Smooth muscle cell (in vitro differentiated cells): Measurements from ENCODE around the gene GINS2. TPM values are rescaled to one million over a fixed set of nuclear protein-coding genes. Genes with fewer than 3 reads are reported as not detected.

ENCODE experiments used
- DNase-seq: peaks from one replicate; lab custom pipeline; 2025; ENCODE audit not compliant: unreplicated experiment; lab: John Stamatoyannopoulos, UW
- H2AFZ ChIP-seq: fragments of 200-600 bp; sonication (generic); 2 replicates; pipeline ENCODE4 v1.6.0; 2016; ENCODE audit warnings: antibody characterized with exemption, low read depth, mild to moderate bottlenecking
- H3F3A ChIP-seq: fragments of 200-600 bp; sonication (generic); 2 replicates; pipeline ENCODE4 v1.6.0; 2017; ENCODE audit warnings: antibody characterized with exemption, low read depth
- H3K27ac ChIP-seq: fragments of 200-600 bp; sonication (generic); 2 replicates; pipeline ENCODE4 v1.5.1; 2016; ENCODE audit warnings: low read depth, mild to moderate bottlenecking
- H3K27me3 ChIP-seq: fragments of 200-600 bp; sonication (generic); 2 replicates; pipeline ENCODE4 v1.6.1; 2016; ENCODE audit warnings: low read depth, mild to moderate bottlenecking
- H3K36me3 ChIP-seq: fragments of 200-600 bp; sonication (generic); 2 replicates; pipeline ENCODE4 v1.5.1; 2016; ENCODE audit warnings: low read depth
- H3K4me1 ChIP-seq: fragments of 200-600 bp; sonication (generic); 2 replicates; pipeline ENCODE4 v1.5.1; 2016; ENCODE audit warnings: low read depth
- H3K4me2 ChIP-seq: fragments of 200-600 bp; sonication (generic); 2 replicates; pipeline ENCODE4 v1.6.0; 2016; ENCODE audit warnings: mild to moderate bottlenecking
- H3K4me3 ChIP-seq: fragments of 200-600 bp; sonication (generic); 2 replicates; pipeline ENCODE4 v1.5.1; 2016; ENCODE audit warnings: mild to moderate bottlenecking
- H3K79me2 ChIP-seq: fragments of 200-600 bp; sonication (generic); 2 replicates; pipeline ENCODE4 v1.6.0; 2016; ENCODE audit warnings: low read depth, mild to moderate bottlenecking
- H3K9ac ChIP-seq: fragments of 200-600 bp; sonication (generic); 2 replicates; pipeline ENCODE4 v1.6.0; 2016; ENCODE audit warnings: low read depth
- H3K9me3 ChIP-seq: fragments of 200-600 bp; sonication (generic); replicated peaks from 2 replicates; pipeline ENCODE4 v1.5.1; 2016; ENCODE audit warnings: low read depth
- H4K20me1 ChIP-seq: fragments of 200-600 bp; sonication (generic); 2 replicates; pipeline ENCODE4 v1.6.0; 2016; ENCODE audit warnings: low read depth
- WGBS: methylation state at CpG from one replicate; pipeline ENCODE4 v1.1.7; 2016; ENCODE audit warnings: low lambda C conversion rate; 5-methylcytosine and 5-hydroxymethylcytosine counted together
- polyA plus RNA-seq: library from polyadenylated mRNA; unstranded; fragments of >200 nt; fragmentation: Nextera tagmentation; extraction: Ambion mirVana; gene quantifications from 2 replicates; pipeline ENCODE4 v1.2.1, GENCODE V29; 2016
- total RNA-seq: library from RNA; depleted of rRNA; stranded (reverse); fragments of >200 nt; gene quantifications from 2 replicates; pipeline ENCODE4 v1.2.3, GENCODE V29; 2014
- TF ChIP-seq, protein P1 (sequence below): fragments of 200-600 bp; sonication (generic); IDR thresholded peaks from 2 replicates; pipeline ENCODE4 v1.5.1; 2017; ENCODE audit warnings: borderline replicate concordance, mild to moderate bottlenecking, antibody characterized with exemption; ENCODE audit not compliant: insufficient read depth, poor library complexity, severe bottlenecking

Gene GINS2
- total and polyA plus RNA-seq, 2 experiments from 2014 or later = 6.7 to 10.4 TPM

DNA sequence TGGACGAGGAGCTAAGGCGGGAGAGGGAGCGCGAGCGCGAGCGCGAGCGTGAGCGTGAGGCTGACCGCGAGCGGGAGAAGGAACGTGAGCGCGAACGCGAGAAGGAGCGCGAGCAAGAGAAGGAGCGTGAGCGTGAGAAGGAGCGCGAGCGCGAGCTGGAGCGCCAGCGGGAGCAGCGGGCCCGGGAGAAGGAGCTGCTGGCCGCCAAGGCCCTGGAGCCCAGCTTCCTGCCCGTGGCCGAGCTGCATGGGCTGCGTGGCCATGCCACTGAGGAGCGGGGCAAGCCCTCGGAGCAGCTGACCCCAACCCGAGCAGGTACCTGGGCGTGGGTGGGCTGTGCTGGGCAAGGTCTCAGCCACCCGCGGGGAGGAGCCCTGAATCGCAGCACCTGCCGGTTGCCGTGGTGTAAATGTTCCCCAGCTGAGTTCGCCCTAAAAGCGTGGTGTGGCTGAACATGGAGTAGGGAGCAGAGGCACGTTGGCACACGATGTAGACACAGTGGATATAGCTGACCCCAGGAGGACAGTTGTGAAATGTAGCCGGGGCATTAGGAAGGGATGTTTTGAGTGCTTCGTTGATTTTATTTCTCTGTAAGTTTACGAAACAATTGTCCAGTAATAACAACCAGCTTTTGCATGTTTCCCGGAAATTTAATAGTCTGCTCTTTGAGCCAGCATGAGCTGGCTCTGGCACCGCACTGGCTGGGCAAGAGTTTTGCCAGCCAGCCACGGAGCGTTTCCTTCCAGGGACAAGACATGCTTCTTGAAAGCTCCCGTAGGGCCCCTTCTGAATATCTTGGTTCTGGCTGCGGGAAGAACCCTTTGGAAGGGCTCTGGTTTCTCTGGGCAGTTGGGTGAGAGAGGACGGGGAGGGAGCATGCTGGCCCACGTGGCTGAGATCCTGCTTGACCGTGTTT is 32.1 kb downstream of the GINS2 start:
- TF ChIP-seq, protein P1, sequence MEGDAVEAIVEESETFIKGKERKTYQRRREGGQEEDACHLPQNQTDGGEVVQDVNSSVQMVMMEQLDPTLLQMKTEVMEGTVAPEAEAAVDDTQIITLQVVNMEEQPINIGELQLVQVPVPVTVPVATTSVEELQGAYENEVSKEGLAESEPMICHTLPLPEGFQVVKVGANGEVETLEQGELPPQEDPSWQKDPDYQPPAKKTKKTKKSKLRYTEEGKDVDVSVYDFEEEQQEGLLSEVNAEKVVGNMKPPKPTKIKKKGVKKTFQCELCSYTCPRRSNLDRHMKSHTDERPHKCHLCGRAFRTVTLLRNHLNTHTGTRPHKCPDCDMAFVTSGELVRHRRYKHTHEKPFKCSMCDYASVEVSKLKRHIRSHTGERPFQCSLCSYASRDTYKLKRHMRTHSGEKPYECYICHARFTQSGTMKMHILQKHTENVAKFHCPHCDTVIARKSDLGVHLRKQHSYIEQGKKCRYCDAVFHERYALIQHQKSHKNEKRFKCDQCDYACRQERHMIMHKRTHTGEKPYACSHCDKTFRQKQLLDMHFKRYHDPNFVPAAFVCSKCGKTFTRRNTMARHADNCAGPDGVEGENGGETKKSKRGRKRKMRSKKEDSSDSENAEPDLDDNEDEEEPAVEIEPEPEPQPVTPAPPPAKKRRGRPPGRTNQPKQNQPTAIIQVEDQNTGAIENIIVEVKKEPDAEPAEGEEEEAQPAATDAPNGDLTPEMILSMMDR = no peak
- Histone ChIP-seq H3K27me3 (no peaks in the 10 kb centered on the region), H4K20me1 (peaks cover 67% of the 10 kb centered on the region), H3K9me3 (no peaks in the 10 kb centered on the region), H3K9ac (no peak overlapping the region), H3K4me3 (no peak overlapping the region), H3F3A (no peaks in the 10 kb centered on the region), H3K36me3 (no peaks in the 10 kb centered on the region), H3K4me2 (no peak overlapping the region), H3K27ac (no peak overlapping the region), H3K79me2 (no peaks in the 10 kb centered on the region), H2AFZ (no peak overlapping the region), H3K4me1 (peaks cover 4% of the 10 kb centered on the region)
- 95% methylated on average over 59 of the region's 59 CpGs for WGBS
- DNase-seq = no peak

DNA sequence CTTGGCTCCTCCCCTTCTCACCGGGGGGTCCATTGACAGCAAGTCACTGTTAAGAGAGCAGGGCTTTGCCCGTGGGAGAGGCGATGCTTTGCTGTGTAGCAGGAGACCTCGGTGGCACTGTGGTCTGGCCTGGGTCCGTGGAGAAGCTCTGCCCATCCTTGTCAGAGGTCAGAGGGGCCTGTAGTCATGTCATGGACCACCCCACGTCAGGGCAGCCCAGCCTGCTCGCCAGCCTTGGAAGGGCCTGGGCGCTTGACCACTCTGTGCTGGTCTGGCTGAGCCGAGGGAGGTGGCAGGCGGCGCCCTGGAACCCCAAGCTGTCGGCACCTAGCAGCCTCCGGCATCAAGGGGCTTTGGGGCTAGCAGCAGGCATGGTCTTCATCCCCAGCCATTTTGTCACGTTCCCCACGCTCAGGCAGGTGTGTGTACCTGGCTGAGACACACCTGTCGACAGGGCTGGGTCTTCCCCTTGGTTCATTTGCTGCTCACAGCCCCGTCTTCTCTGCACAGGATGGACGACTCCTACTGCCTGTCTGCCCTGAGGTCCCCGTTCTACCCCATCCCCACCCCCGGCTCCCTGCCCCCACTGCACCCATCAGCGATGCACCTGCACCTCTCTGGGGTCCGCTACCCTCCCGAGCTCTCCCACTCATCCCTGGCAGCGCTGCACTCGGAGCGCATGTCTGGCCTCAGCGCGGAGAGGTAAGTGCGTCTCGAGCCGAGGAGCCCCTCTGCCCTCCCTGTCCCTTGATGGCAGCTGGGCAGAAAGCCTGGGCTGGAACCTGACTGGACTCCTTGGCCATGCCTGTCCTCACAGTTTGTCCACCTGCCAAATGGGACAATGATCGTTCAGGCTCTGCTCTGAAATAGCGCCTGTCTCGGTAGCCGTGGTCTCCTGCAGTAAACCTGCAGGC is 33.3 kb downstream of the GINS2 start:
- Histone ChIP-seq H3K79me2 (no peaks in the 10 kb centered on the region), H3K9ac (no peak overlapping the region), H3K27ac (no peak overlapping the region), H3K27me3 (no peaks in the 10 kb centered on the region), H3K9me3 (no peaks in the 10 kb centered on the region), H3F3A (no peaks in the 10 kb centered on the region), H3K4me2 (no peak overlapping the region), H3K4me3 (no peak overlapping the region), H4K20me1 (peaks cover 76% of the 10 kb centered on the region), H2AFZ (no peak overlapping the region), H3K4me1 (peaks cover 7% of the 10 kb centered on the region), H3K36me3 (no peaks in the 10 kb centered on the region)
- WGBS = 97% methylated on average over 35 of the region's 35 CpGs
- no peak for DNase-seq
- TF ChIP-seq, protein P1 = no peak

DNA sequence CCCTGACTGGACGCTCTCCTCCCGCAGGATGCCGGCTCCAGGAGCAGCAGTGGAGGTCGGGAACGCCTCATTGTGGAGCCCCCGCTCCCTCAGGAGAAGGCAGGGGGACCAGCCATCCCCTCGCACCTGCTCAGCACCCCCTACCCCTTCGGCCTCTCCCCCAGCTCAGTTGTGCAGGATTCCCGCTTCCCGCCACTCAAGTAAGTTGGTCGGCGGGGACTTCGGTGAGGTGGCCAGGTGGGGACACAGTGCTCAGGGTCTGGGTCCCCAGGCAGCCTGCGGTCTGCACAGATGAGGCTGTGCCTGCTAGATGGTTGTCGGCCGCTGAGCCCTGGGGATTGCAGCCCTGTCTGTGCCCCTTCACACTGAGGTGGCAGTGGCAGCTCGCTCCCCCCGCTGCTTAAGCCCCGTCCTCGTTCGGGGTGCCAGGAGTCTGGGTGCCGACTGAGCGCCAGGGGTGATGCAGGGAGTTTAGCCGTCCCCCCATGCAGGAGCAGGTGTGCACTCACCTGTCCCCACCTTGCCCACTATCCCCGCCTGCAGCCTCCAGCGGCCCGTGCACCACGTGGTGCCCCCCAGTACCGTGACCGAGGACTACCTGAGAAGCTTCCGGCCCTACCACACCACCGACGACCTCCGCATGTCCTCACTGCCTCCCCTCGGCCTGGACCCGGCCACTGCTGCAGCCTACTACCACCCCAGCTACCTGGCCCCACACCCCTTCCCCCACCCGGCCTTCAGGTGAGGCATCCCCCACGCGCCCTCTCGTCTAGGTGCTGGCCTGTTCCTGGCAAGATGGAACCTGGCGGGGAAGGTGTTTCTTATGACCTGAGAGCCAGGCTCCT is 34.3 kb downstream of the GINS2 start:
- peaks cover 77% of the 10 kb centered on the region for H4K20me1 ChIP-seq
- no peak overlapping the region for H3K9ac ChIP-seq

More for the DNA sequence above, 34.3 kb downstream of the GINS2 start:
- Histone ChIP-seq H3K9me3 (no peaks in the 10 kb centered on the region), H3K4me3 (no peak overlapping the region), H3K27ac (no peak overlapping the region), H2AFZ (no peak overlapping the region), H3F3A (no peaks in the 10 kb centered on the region), H3K79me2 (no peaks in the 10 kb centered on the region), H3K4me2 (no peak overlapping the region), H3K27me3 (no peaks in the 10 kb centered on the region), H3K4me1 (peaks cover 7% of the 10 kb centered on the region), H3K36me3 (no peaks in the 10 kb centered on the region)
- no peak for DNase-seq
- 98% methylated on average over 41 of the region's 41 CpGs for WGBS
- TF ChIP-seq, protein P1 = no peak
